ENCODE measurements around the gene L1CAM. TPM values are rescaled to one million over a fixed set of nuclear protein-coding genes. Genes with fewer than 3 reads are reported as not detected.

The L1CAM gene
- total and polyA plus RNA-seq, 2 of the 8 experiments (the other 6 are each of a cell fraction or from before 2014, with no cell fraction given): 11.0 to 43.0 TPM

- Histone ChIP-seq H3K9me3 (ENCODE audit: insufficient read depth in 2 of 2, low read depth in 1 of 2, low read length in 1 of 2) (no peaks in the 10 kb centered on the region), H3K36me3 (ENCODE audit: control insufficient read depth in 2 of 4, insufficient read depth in 4 of 4, low read length in 3 of 4) (peaks cover 0 to 10% (median 4%) of the 10 kb centered on the region in 4 experiments; a peak in 2 of 8 replicates), H3K18ac (ENCODE audit: extremely low read depth, low read length) (peak overlapping the region; percentile 83; the same call in 1 of the 2 replicates), H3K27ac (ENCODE audit: low read depth, low read length) (peak overlapping the region; percentile 79), H4K91ac (replicated peaks; ENCODE audit: insufficient read length, low read length) (peak overlapping the region; percentile 73), H3K56ac (replicated peaks; ENCODE audit: insufficient read length, low read depth, low read length) (no peak overlapping the region), H3K4me1 (replicated peaks in 1 of 4; ENCODE audit: control insufficient read depth in 3 of 4, insufficient read depth in 4 of 4, low read length in 3 of 4) (peaks cover 3 to 18% (median 12%) of the 10 kb centered on the region in 4 experiments), H3K14ac (ENCODE audit: insufficient read length) (no peak overlapping the region), H2BK120ac (replicated peaks; ENCODE audit: low read depth, low read length) (peak overlapping the region; percentile 64), H2BK5ac (ENCODE audit: low read depth, low read length) (peak overlapping the region; percentile 66; the same call in 1 of the 2 replicates), H4K5ac (ENCODE audit: insufficient read length, low read depth, low read length) (no peak overlapping the region), H3K27me3 (replicated peaks in 1 of 4; ENCODE audit: control insufficient read depth in 3 of 4, extremely low read depth in 1 of 4, insufficient read depth in 3 of 4, low read length in 3 of 4) (no peaks in the 10 kb centered on the region), H2BK12ac (ENCODE audit: low read depth, low read length) (peak overlapping the region; percentile 68; the same call in 1 of the 2 replicates), H3K79me1 (ENCODE audit: low read depth, low read length) (no peaks in the 10 kb centered on the region; the same call in 1 of the 2 replicates), H3K23ac (ENCODE audit: insufficient read length) (no peak overlapping the region), H3K4ac (replicated peaks; ENCODE audit: insufficient read length, low read depth, low read length) (peak overlapping the region; percentile 69), H3K9ac (replicated peaks in 1 of 4; ENCODE audit: extremely low read depth in 1 of 4, low read depth in 3 of 4, low read length in 3 of 4) (peak overlapping the region in 3 of 4 experiments; percentile 34 to 78 (median 66); a peak in 6 of 7 replicates), H2AFZ (ENCODE audit: low read length) (no peak overlapping the region), H2BK20ac (ENCODE audit: low read length) (no peak overlapping the region), H3K79me2 (ENCODE audit: control insufficient read depth in 1 of 2, insufficient read depth in 2 of 2, low read length in 2 of 2) (peaks cover 0 to 3% of the 10 kb centered on the region in 2 experiments; a peak in 1 of 4 replicates), H3K23me2 (ENCODE audit: low read depth, low read length) (peaks cover 15% of the 10 kb centered on the region; the same call in 1 of the 2 replicates), H4K8ac (ENCODE audit: extremely low read depth, insufficient read depth, low read length) (no peak overlapping the region; the same call in 1 of the 2 replicates), H3K4me2 (ENCODE audit: insufficient read depth in 1 of 2, low read depth in 2 of 2, low read length in 2 of 2) (peak overlapping the region; percentile 88 to 94), H2BK15ac (ENCODE audit: low read length) (no peak overlapping the region), H3K4me3 (ENCODE audit: extremely low read depth in 1 of 4, insufficient read depth in 2 of 4, low read depth in 3 of 4, low read length in 4 of 4) (peak overlapping the region; percentile 55 to 77 (median 62)), H2AK5ac (ENCODE audit: low read depth, low read length) (peak overlapping the region; percentile 93), H4K20me1 (replicated peaks in 1 of 2; ENCODE audit: control insufficient read depth in 1 of 2, insufficient read depth in 2 of 2, low read length in 2 of 2) (peaks cover 0 to 2% of the 10 kb centered on the region in 2 experiments)
- 23% methylated on average over 15 of the region's 31 CpGs; no CpG with 5 or more reads in 1 of the 2 experiments for WGBS, 2 experiments (ENCODE audit: extremely low coverage in 1 of 2, insufficient coverage in 1 of 2, insufficient read length in 1 of 2, insufficient replicate concordance in 2 of 2, low coverage in 1 of 2, low lambda C conversion rate in 2 of 2, missing lambda C conversion rate in 1 of 2)
- CTCF ChIA-PET (ENCODE audit: partially characterized antibody): interaction anchor here (0.6 to 19.6 kb wide), 9 partner anchors 10 to 99 kb away, joined by 3 to 272 read pairs (median 4); partner anchors contain the start of gene RENBP
- DNase-seq (ENCODE audit: low read depth in 1 of 2, low spot score in 2 of 2) (no peak), FAIRE-seq (no peak)
- POLR2A ChIA-PET (ENCODE audit: partially characterized antibody): interaction anchor here (0.7 to 14.9 kb wide), 11 partner anchors 13 to 161 kb away, joined by 3 to 231 read pairs (median 7); partner anchors contain the start of genes HCFC1, L1CAM, NAA10 and RENBP
- TF ChIP-seq TEAD4 (IDR thresholded peaks at IDR 0.05; ENCODE audit: low read depth, low read length): no peak
- no peak for TF ChIP-seq NANOG (IDR thresholded peaks at IDR 0.05; ENCODE audit: insufficient read depth, low read depth, low read length, poor library complexity, severe bottlenecking)
- TF ChIP-seq RAD21 (IDR thresholded peaks at IDR 0.05 in 1 of 2, conservative IDR thresholded peaks at IDR 0.05 in 1 of 2; ENCODE audit: low read depth in 2 of 2, low read length in 2 of 2): no peak
- TF ChIP-seq BACH1 (IDR thresholded peaks at IDR 0.05; ENCODE audit: low read length): no peak
- no peak for TF ChIP-seq GABPA (IDR thresholded peaks at IDR 0.05; ENCODE audit: borderline replicate concordance, insufficient read depth, low read length)
- TF ChIP-seq CBX8 (IDR thresholded peaks at IDR 0.05; ENCODE audit: borderline replicate concordance, low read depth, low read length): no peak
- TF ChIP-seq RNF2 (IDR thresholded peaks at IDR 0.05; ENCODE audit: borderline replicate concordance, low read depth, low read length, missing control alignments, poor library complexity, severe bottlenecking): no peak
- TF ChIP-seq PHF8 (conservative IDR thresholded peaks at IDR 0.05; ENCODE audit: low read depth, low read length): no peak
- TF ChIP-seq JUND (IDR thresholded peaks at IDR 0.05; ENCODE audit: low read length): no peak
- no peak for TF ChIP-seq POU5F1 (IDR thresholded peaks at IDR 0.05; ENCODE audit: low read depth, low read length)
These were observed 41.1 kb upstream of the L1CAM start for GRCh38 chrX:153926858-153927671.
